ENCODE data around the gene OR6C6. TPM values are rescaled to one million over a fixed set of nuclear protein-coding genes. Genes with fewer than 3 reads are reported as not detected.

OR6C6 gene
- total and polyA plus RNA-seq, 4 donors: not detected

DNA sequence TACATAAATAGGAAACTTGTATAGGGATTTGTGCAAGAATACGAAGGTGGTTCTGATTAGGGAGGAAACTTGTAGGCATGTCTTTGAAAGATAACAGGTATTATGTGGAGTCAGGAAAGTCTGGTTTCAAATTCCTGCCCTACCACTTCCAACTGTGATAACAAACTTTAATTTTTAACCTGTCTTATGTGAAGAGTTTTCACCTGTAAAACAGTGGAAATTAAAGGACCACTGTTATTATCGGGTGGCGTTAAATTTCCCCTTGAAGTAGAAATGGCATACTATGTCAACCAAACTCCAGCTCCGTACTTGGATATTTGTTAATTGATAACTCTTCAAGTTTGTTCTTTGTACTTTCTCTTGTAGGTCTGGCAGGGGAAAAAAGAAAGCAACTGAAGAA is 23.8 kb upstream of the OR6C6 start:
- Histone ChIP-seq H3K27me3 (ENCODE audit: control insufficient read depth in 4 of 4, insufficient read depth in 4 of 4, low read length in 3 of 4) (no peaks in the 10 kb centered on the region), H3K36me3 (ENCODE audit: control insufficient read depth in 4 of 4, insufficient read depth in 3 of 4, low read depth in 1 of 4, low read length in 3 of 4) (no peaks in the 10 kb centered on the region), H3K4me1 (ENCODE audit: control insufficient read depth in 4 of 4, insufficient read depth in 4 of 4, low read length in 3 of 4) (no peaks in the 10 kb centered on the region), H3K9me3 (ENCODE audit: control insufficient read depth in 4 of 4, low read length in 3 of 4) (no peaks in the 10 kb centered on the region), H3K27ac (ENCODE audit: low read depth in 1 of 2, low read length in 2 of 2) (no peak overlapping the region), H3K4me3 (ENCODE audit: low read depth in 1 of 3, low read length in 3 of 3) (no peak overlapping the region), H3K9ac (ENCODE audit: low read depth in 1 of 2, low read length in 2 of 2) (no peak overlapping the region)
- 45% methylated on average over 4 of the region's 4 CpGs for WGBS
- TF ChIP-seq SP1 (IDR thresholded peaks at IDR 0.05): no peak
- TF ChIP-seq EGR1 (IDR thresholded peaks at IDR 0.05; ENCODE audit: low read depth in 2 of 2): no peak
- no peak for TF ChIP-seq FOXA2 (IDR thresholded peaks at IDR 0.05)
- TF ChIP-seq, protein P1, sequence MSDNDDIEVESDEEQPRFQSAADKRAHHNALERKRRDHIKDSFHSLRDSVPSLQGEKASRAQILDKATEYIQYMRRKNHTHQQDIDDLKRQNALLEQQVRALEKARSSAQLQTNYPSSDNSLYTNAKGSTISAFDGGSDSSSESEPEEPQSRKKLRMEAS (IDR thresholded peaks at IDR 0.05): no peak
- TF ChIP-seq, protein P2, sequence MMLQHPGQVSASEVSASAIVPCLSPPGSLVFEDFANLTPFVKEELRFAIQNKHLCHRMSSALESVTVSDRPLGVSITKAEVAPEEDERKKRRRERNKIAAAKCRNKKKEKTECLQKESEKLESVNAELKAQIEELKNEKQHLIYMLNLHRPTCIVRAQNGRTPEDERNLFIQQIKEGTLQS (IDR thresholded peaks at IDR 0.05): no peak
- TF ChIP-seq HNF4A (conservative IDR thresholded peaks at IDR 0.05): no peak
- no peak for TF ChIP-seq JUND (IDR thresholded peaks at IDR 0.05)
- TF ChIP-seq, protein P3, sequence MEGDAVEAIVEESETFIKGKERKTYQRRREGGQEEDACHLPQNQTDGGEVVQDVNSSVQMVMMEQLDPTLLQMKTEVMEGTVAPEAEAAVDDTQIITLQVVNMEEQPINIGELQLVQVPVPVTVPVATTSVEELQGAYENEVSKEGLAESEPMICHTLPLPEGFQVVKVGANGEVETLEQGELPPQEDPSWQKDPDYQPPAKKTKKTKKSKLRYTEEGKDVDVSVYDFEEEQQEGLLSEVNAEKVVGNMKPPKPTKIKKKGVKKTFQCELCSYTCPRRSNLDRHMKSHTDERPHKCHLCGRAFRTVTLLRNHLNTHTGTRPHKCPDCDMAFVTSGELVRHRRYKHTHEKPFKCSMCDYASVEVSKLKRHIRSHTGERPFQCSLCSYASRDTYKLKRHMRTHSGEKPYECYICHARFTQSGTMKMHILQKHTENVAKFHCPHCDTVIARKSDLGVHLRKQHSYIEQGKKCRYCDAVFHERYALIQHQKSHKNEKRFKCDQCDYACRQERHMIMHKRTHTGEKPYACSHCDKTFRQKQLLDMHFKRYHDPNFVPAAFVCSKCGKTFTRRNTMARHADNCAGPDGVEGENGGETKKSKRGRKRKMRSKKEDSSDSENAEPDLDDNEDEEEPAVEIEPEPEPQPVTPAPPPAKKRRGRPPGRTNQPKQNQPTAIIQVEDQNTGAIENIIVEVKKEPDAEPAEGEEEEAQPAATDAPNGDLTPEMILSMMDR (IDR thresholded peaks at IDR 0.05; ENCODE audit: low read depth, low read length, missing input control): no peak
- no peak for TF ChIP-seq GABPA (IDR thresholded peaks at IDR 0.05 in 1 of 2, conservative IDR thresholded peaks at IDR 0.05 in 1 of 2)
- TF ChIP-seq, protein P4, sequence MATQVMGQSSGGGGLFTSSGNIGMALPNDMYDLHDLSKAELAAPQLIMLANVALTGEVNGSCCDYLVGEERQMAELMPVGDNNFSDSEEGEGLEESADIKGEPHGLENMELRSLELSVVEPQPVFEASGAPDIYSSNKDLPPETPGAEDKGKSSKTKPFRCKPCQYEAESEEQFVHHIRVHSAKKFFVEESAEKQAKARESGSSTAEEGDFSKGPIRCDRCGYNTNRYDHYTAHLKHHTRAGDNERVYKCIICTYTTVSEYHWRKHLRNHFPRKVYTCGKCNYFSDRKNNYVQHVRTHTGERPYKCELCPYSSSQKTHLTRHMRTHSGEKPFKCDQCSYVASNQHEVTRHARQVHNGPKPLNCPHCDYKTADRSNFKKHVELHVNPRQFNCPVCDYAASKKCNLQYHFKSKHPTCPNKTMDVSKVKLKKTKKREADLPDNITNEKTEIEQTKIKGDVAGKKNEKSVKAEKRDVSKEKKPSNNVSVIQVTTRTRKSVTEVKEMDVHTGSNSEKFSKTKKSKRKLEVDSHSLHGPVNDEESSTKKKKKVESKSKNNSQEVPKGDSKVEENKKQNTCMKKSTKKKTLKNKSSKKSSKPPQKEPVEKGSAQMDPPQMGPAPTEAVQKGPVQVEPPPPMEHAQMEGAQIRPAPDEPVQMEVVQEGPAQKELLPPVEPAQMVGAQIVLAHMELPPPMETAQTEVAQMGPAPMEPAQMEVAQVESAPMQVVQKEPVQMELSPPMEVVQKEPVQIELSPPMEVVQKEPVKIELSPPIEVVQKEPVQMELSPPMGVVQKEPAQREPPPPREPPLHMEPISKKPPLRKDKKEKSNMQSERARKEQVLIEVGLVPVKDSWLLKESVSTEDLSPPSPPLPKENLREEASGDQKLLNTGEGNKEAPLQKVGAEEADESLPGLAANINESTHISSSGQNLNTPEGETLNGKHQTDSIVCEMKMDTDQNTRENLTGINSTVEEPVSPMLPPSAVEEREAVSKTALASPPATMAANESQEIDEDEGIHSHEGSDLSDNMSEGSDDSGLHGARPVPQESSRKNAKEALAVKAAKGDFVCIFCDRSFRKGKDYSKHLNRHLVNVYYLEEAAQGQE (IDR thresholded peaks at IDR 0.05): no peak
- no peak for TF ChIP-seq YY1 (IDR thresholded peaks at IDR 0.05)
- no peak for TF ChIP-seq FOXA1 (IDR thresholded peaks at IDR 0.05)
- TF ChIP-seq RAD21 (IDR thresholded peaks at IDR 0.05): no peak
- no peak for TF ChIP-seq RXRA (IDR thresholded peaks at IDR 0.05)
- TF ChIP-seq HNF4G (IDR thresholded peaks at IDR 0.05): no peak
- no peak for TF ChIP-seq NR2F2 (IDR thresholded peaks at IDR 0.05)
- TF ChIP-seq TAF1 (conservative IDR thresholded peaks at IDR 0.05): no peak
- no peak for DNase-seq (ENCODE audit: low spot score)

DNA sequence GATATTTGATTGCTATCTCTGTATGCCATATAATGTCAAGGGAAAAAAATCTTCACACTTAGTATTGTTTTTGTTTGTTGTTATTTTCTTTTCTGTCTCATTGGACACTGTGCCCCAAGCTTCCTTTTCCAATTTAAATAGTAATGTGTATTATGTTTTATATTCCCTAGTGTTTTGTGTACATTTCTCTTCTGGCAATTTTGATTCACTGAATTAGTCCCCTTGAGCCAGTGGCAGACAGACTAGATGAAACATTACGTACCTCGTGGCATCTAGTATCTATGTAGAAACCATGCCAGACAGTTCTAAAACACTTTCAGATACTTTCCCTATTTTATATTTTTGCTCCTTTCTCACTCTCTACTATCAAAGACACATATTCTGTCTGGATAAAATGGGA is 17.7 kb upstream of the OR6C6 start, which contains the start of gene OR6C1:
OR6C1 (plus strand) TSS at position 301 of the 400 bp plus-strand sequence. CDS start 6,257 bp downstream, outside the sequence.
- H3K27me3 ChIP-seq (ENCODE audit: control insufficient read depth in 4 of 4, insufficient read depth in 4 of 4, low read length in 3 of 4): no peaks in the 10 kb centered on the region
- TF ChIP-seq, protein P4 (IDR thresholded peaks at IDR 0.05): no peak
- no peak for TF ChIP-seq RAD21 (IDR thresholded peaks at IDR 0.05)
- TF ChIP-seq, protein P5, sequence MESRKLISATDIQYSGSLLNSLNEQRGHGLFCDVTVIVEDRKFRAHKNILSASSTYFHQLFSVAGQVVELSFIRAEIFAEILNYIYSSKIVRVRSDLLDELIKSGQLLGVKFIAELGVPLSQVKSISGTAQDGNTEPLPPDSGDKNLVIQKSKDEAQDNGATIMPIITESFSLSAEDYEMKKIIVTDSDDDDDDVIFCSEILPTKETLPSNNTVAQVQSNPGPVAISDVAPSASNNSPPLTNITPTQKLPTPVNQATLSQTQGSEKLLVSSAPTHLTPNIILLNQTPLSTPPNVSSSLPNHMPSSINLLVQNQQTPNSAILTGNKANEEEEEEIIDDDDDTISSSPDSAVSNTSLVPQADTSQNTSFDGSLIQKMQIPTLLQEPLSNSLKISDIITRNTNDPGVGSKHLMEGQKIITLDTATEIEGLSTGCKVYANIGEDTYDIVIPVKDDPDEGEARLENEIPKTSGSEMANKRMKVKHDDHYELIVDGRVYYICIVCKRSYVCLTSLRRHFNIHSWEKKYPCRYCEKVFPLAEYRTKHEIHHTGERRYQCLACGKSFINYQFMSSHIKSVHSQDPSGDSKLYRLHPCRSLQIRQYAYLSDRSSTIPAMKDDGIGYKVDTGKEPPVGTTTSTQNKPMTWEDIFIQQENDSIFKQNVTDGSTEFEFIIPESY (IDR thresholded peaks at IDR 0.05): no peak
- TF ChIP-seq RXRA (IDR thresholded peaks at IDR 0.05): no peak
- TF ChIP-seq, protein P2 (IDR thresholded peaks at IDR 0.05): no peak
- no peak for TF ChIP-seq SP1 (IDR thresholded peaks at IDR 0.05)
- TF ChIP-seq GABPA (IDR thresholded peaks at IDR 0.05 in 1 of 2, conservative IDR thresholded peaks at IDR 0.05 in 1 of 2): no peak
- 88% methylated on average over 2 of the region's 2 CpGs for WGBS

More for the DNA sequence above, 17.7 kb upstream of the OR6C6 start, which contains the start of gene OR6C1:
- no peaks in the 10 kb centered on the region for H3K9me3 ChIP-seq (ENCODE audit: control insufficient read depth in 4 of 4, low read length in 3 of 4)
- H3K27ac ChIP-seq (ENCODE audit: low read depth in 1 of 2, low read length in 2 of 2): no peak within 1 kb of the TSS
- H3K9ac ChIP-seq (ENCODE audit: low read depth in 1 of 2, low read length in 2 of 2): no peak within 1 kb of the TSS
- no peak for DNase-seq (ENCODE audit: low spot score)
- no peak within 1 kb of the TSS for H3K4me3 ChIP-seq (ENCODE audit: low read depth in 1 of 3, low read length in 3 of 3)
- H3K36me3 ChIP-seq (ENCODE audit: control insufficient read depth in 4 of 4, insufficient read depth in 3 of 4, low read depth in 1 of 4, low read length in 3 of 4): no peaks in the 10 kb centered on the region
- no peaks in the 10 kb centered on the region for H3K4me1 ChIP-seq (ENCODE audit: control insufficient read depth in 4 of 4, insufficient read depth in 4 of 4, low read length in 3 of 4)
